Neuronal stem cell (in vitro differentiated cells): ENCODE measurements around the gene TPRA1.

ENCODE experiments used
- DNase-seq: peaks from one replicate; pipeline ENCODE4 v3.0.0-alpha.2; 2013; ENCODE audit warnings: low spot score
- H2AFZ ChIP-seq: one replicate; pipeline ENCODE4 v1.6.1; 2013; ENCODE audit warnings: mild to moderate bottlenecking, low read length, inconsistent platforms
- H2AK5ac ChIP-seq: 2 replicates; pipeline ENCODE4 v1.6.1; 2013; ENCODE audit warnings: low read depth, mild to moderate bottlenecking, inconsistent platforms, low read length, moderate library complexity, mixed read lengths
- H2BK120ac ChIP-seq: 2 replicates; pipeline ENCODE4 v1.6.1; 2013; ENCODE audit warnings: low read depth, mild to moderate bottlenecking, inconsistent platforms, low read length, moderate library complexity, mixed read lengths
- H2BK12ac ChIP-seq: one replicate; pipeline ENCODE4 v1.6.1; 2013; ENCODE audit warnings: low read length, inconsistent platforms
- H2BK15ac ChIP-seq: 2 replicates; pipeline ENCODE4 v1.6.1; 2013; ENCODE audit warnings: mild to moderate bottlenecking, low read length, inconsistent platforms, mixed read lengths
- H2BK5ac ChIP-seq: one replicate; pipeline ENCODE4 v1.6.1; 2013; ENCODE audit warnings: inconsistent platforms, mild to moderate bottlenecking, low read length, moderate library complexity
- H3K14ac ChIP-seq: one replicate; pipeline ENCODE4 v1.6.1; 2013; ENCODE audit warnings: low read length, inconsistent platforms
- H3K18ac ChIP-seq: 2 replicates; pipeline ENCODE4 v1.6.1; 2013; ENCODE audit warnings: low read length, inconsistent platforms
- H3K23ac ChIP-seq: 2 replicates; pipeline ENCODE4 v1.6.1; 2013; ENCODE audit warnings: low read depth, mild to moderate bottlenecking, mixed read lengths, low read length, inconsistent platforms; ENCODE audit not compliant: poor library complexity
- H3K27ac ChIP-seq: replicated peaks from 3 replicates; pipeline ENCODE4 v1.5.1; 2013; ENCODE audit warnings: low read length, inconsistent platforms
- H3K27me3 ChIP-seq, 3 experiments: 2 replicates each; pipeline ENCODE4 v1.6.1; 2013; ENCODE audit warnings: low read length in 3 of 3, mild to moderate bottlenecking in 2 of 3, inconsistent platforms in 1 of 3, low read depth in 1 of 3, mixed read lengths in 1 of 3, moderate library complexity in 1 of 3; ENCODE audit not compliant: control insufficient read depth in 3 of 3, insufficient read depth in 3 of 3
- H3K36me3 ChIP-seq, 2 donors: replicated peaks in 1 of 2; 2 replicates each; pipeline ENCODE4 v1.6.1; 2013; ENCODE audit warnings: low read length in 2 of 2; ENCODE audit not compliant: control insufficient read depth in 2 of 2, insufficient read depth in 2 of 2
- H3K4ac ChIP-seq: 2 replicates; pipeline ENCODE4 v1.6.1; 2013; ENCODE audit warnings: inconsistent platforms, mild to moderate bottlenecking, low read length, moderate library complexity
- H3K4me1 ChIP-seq, 2 donors: 1 replicate in 1 of 2; 2 replicates in 1 of 2; pipeline ENCODE4 v1.6.1; 2013; ENCODE audit warnings: low read length in 2 of 2, low read depth in 1 of 2; ENCODE audit not compliant: control insufficient read depth in 2 of 2, insufficient read depth in 1 of 2
- H3K4me2 ChIP-seq: one replicate; pipeline ENCODE4 v1.6.1; 2013; ENCODE audit warnings: mild to moderate bottlenecking, low read length, inconsistent platforms; ENCODE audit not compliant: insufficient read depth, poor library complexity, severe bottlenecking
- H3K4me3 ChIP-seq, 2 donors: 2 replicates each; pipeline ENCODE4 v1.5.1; 2013; ENCODE audit warnings: low read length in 2 of 2, mild to moderate bottlenecking in 2 of 2, inconsistent platforms in 1 of 2, moderate library complexity in 1 of 2
- H3K79me1 ChIP-seq: one replicate; pipeline ENCODE4 v1.6.1; 2013; ENCODE audit warnings: low read depth, mild to moderate bottlenecking, inconsistent platforms, low read length, moderate library complexity
- H3K9ac ChIP-seq: one replicate; pipeline ENCODE4 v1.6.1; 2013; ENCODE audit warnings: mild to moderate bottlenecking, low read depth, low read length, inconsistent platforms; ENCODE audit not compliant: poor library complexity
- H3K9me3 ChIP-seq, 2 donors: replicated peaks in 1 of 2; 2 replicates each; pipeline versions ENCODE3 to v1.6.1; 2013; ENCODE audit warnings: low read length in 2 of 2, mild to moderate bottlenecking in 2 of 2, inconsistent platforms in 1 of 2, low read depth in 1 of 2, mixed read lengths in 1 of 2, moderate library complexity in 1 of 2; ENCODE audit not compliant: control insufficient read depth in 2 of 2, insufficient read depth in 1 of 2
- H4K8ac ChIP-seq: one replicate; pipeline ENCODE4 v1.6.1; 2013; ENCODE audit warnings: low read depth, mild to moderate bottlenecking, inconsistent platforms, low read length, moderate library complexity
- H4K91ac ChIP-seq: one replicate; pipeline ENCODE4 v1.6.1; 2013; ENCODE audit warnings: low read length, low read depth, mild to moderate bottlenecking, inconsistent platforms; ENCODE audit not compliant: poor library complexity
- WGBS, 2 donors: extraction: QIAGEN DNeasy Blood & Tissue Kit; methylation state at CpG; one replicate each; pipeline ENCODE4 v1.1.7; 2013; ENCODE audit warnings: missing lambda C conversion rate in 2 of 2, mixed read lengths in 1 of 2; ENCODE audit not compliant: insufficient read length in 2 of 2, insufficient replicate concordance in 1 of 2; ENCODE audit errors: extremely low coverage in 2 of 2; 5-methylcytosine and 5-hydroxymethylcytosine counted together

The TPRA1 gene

DNA sequence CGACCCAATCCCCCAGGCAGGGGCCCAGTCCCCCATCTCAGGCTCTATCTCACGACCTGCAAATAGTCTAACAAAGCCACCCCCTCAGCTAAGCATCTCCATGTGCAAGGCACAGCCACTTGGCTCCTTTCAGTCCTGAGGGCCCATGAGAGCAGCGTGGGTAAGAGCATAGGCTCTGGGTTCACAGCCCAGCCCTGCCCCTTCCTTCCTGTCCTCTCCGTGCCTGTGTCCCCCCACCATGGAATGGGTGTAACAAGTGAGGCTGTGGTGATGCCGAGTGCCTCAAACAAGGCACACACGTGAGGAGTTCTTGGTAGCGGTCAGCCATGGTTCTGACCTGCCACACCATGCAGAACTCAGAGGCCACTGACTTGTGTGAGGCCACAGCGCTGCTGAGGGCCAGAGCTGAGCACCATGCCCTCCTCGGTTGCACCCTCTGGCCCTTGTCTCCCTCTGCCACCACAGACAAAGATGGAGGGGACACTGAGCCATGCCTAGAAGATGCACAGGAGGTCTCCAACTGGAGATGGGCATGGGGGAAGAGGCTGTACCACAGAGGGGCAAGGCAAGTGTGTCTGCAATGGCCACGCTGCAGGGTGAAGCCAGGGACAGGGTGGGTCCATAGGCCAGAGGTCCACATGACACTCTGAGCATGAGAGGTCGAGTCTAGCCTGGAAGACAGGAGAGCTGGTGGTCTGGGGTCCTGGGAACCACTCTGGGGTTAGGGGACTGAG is 10.0 kb downstream of the TPRA1 start:
- H2BK120ac ChIP-seq: no peak overlapping the region
- no peak overlapping the region for H2BK12ac ChIP-seq
- H3K36me3 ChIP-seq: peaks cover 3 to 16% of the 10 kb centered on the region in 2 donors
- H3K18ac ChIP-seq: peak overlapping the region; percentile 41
- no peak overlapping the region for H3K27ac ChIP-seq
- H2AFZ ChIP-seq: no peak overlapping the region
- no peak overlapping the region for H3K4ac ChIP-seq
- H3K9ac ChIP-seq: no peak overlapping the region
- DNase-seq: no peak
- H3K4me3 ChIP-seq: no peak overlapping the region
- H3K23ac ChIP-seq: peak overlapping the region; percentile 1
- peaks cover 0 to 7% of the 10 kb centered on the region in 2 donors for H3K4me1 ChIP-seq
- no CpG with 5 or more reads among the region's 11 CpGs for WGBS, 2 donors
- H3K9me3 ChIP-seq: no peaks in the 10 kb centered on the region
- H4K91ac ChIP-seq: no peak overlapping the region
- H2AK5ac ChIP-seq: no peak overlapping the region
- H3K14ac ChIP-seq: peak overlapping the region; percentile 26
- no peak overlapping the region for H3K4me2 ChIP-seq
- H2BK5ac ChIP-seq: no peak overlapping the region
- no peak overlapping the region for H4K8ac ChIP-seq
- no peaks in the 10 kb centered on the region for H3K27me3 ChIP-seq
- H2BK15ac ChIP-seq: no peak overlapping the region
- peaks cover 8% of the 10 kb centered on the region for H3K79me1 ChIP-seq

- H2AK5ac ChIP-seq: no peak overlapping the region
- H3K79me1 ChIP-seq: peaks cover 8% of the 10 kb centered on the region
- H3K4me1 ChIP-seq: peaks cover 0 to 6% of the 10 kb centered on the region in 2 donors
- no peak for DNase-seq
- H3K4me3 ChIP-seq: no peak overlapping the region
- H2AFZ ChIP-seq: no peak overlapping the region
- no peak overlapping the region for H2BK120ac ChIP-seq
- no peak overlapping the region for H3K18ac ChIP-seq
- no peak overlapping the region for H3K23ac ChIP-seq
- no peak overlapping the region for H3K4me2 ChIP-seq
- peaks cover 0 to 2% of the 10 kb centered on the region in 2 donors for H3K9me3 ChIP-seq
- H3K14ac ChIP-seq: no peak overlapping the region
- H4K91ac ChIP-seq: no peak overlapping the region
- no peak overlapping the region for H3K4ac ChIP-seq
- no peak overlapping the region for H2BK12ac ChIP-seq
- H3K27ac ChIP-seq: no peak overlapping the region
- H3K36me3 ChIP-seq: peaks cover 7 to 25% of the 10 kb centered on the region in 2 donors
- H4K8ac ChIP-seq: no peak overlapping the region
- no peaks in the 10 kb centered on the region for H3K27me3 ChIP-seq
- no peak overlapping the region for H3K9ac ChIP-seq
- H2BK5ac ChIP-seq: no peak overlapping the region
- WGBS, 2 donors: no CpG with 5 or more reads among the region's 6 CpGs
- no peak overlapping the region for H2BK15ac ChIP-seq
Observed at GRCh38 chr3:127578802-127579201, 11.7 kb downstream of the TPRA1 start.

DNA sequence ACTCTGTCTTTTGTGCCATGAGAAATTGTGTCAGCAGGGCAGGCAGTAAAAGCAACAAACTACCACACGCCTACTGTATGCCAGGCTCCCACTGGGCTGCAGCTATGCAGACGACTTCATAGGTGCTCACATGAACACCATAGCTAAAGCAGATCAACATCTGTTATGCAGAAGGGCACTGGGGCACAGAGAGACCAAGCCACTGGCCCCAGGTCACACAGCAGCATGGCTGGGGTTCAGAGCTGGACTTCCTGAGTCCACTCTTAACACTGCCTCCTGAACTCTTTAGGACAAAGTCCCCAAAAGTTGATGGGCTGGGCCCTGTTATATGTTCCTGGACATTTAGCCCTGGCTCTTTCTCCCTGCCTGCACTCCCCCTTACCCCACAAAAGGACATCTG is 12.4 kb downstream of the TPRA1 start:
- Histone ChIP-seq H3K79me1 (peaks cover 7% of the 10 kb centered on the region), H3K27ac (no peak overlapping the region), H3K36me3 (peaks cover 11 to 30% of the 10 kb centered on the region in 2 donors), H3K9me3 (peaks cover 0 to 2% of the 10 kb centered on the region in 2 donors), H2AK5ac (no peak overlapping the region), H3K18ac (no peak overlapping the region), H3K14ac (no peak overlapping the region), H3K27me3 (no peaks in the 10 kb centered on the region), H3K4me2 (no peak overlapping the region), H4K91ac (no peak overlapping the region), H2BK12ac (no peak overlapping the region), H3K9ac (no peak overlapping the region), H3K4ac (no peak overlapping the region), H3K23ac (no peak overlapping the region), H3K4me1 (peaks cover 0 to 6% of the 10 kb centered on the region in 2 donors), H2BK120ac (no peak overlapping the region), H2AFZ (no peak overlapping the region), H2BK5ac (no peak overlapping the region), H3K4me3 (no peak overlapping the region), H4K8ac (no peak overlapping the region), H2BK15ac (no peak overlapping the region)
- WGBS, 2 donors: no CpG with 5 or more reads among the region's 2 CpGs
- no peak for DNase-seq

DNA sequence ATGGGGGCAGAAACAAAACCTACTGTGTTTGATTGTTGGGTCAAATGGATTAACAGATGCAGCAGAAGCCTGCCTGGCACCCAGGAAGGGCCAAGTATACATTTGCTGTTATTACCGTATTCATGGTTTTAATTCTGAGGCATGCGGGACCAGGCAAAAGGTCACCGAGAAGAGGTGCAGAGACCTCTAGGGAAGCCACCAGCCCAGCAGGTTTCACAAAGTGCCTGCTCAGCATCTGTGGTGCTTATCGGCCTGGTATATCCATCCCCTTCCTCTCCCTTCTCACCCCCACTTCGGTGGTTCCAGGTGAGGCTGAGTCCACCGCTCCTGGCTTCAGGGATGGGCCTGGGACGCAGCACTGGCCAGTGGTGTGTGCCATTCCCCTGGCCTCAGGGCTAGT is 13.1 kb downstream of the TPRA1 start:
- no peak overlapping the region for H2BK12ac ChIP-seq
- no peak overlapping the region for H3K18ac ChIP-seq
- H3K27ac ChIP-seq: no peak overlapping the region
- no peak overlapping the region for H3K23ac ChIP-seq
- no peak overlapping the region for H4K91ac ChIP-seq
- H2BK5ac ChIP-seq: no peak overlapping the region
- H3K14ac ChIP-seq: no peak overlapping the region
- no peak overlapping the region for H3K4me2 ChIP-seq
- WGBS, 2 donors: no CpG with 5 or more reads among the region's 7 CpGs
- H4K8ac ChIP-seq: no peak overlapping the region
- no peak overlapping the region for H3K4ac ChIP-seq
- peaks cover 0 to 2% of the 10 kb centered on the region in 2 donors for H3K9me3 ChIP-seq
- H2AK5ac ChIP-seq: no peak overlapping the region
- no peaks in the 10 kb centered on the region for H3K27me3 ChIP-seq
- peak overlapping the region; percentile 38 for H3K9ac ChIP-seq
- no peak overlapping the region for H3K4me3 ChIP-seq
- H3K79me1 ChIP-seq: peaks cover 7% of the 10 kb centered on the region
- no peak overlapping the region for H2BK15ac ChIP-seq
- no peak overlapping the region for H2BK120ac ChIP-seq
- peaks cover 13 to 37% of the 10 kb centered on the region in 2 donors for H3K36me3 ChIP-seq
- no peak overlapping the region for H2AFZ ChIP-seq
- peaks cover 0 to 6% of the 10 kb centered on the region in 2 donors for H3K4me1 ChIP-seq
- DNase-seq: no peak
